Caco-2 (cell line): ENCODE results near the gene AGAP1. TPM values are rescaled to one million over a fixed set of nuclear protein-coding genes. Genes with fewer than 3 reads are reported as not detected.

Source experiments
- BruUV-seq: library from RNA; stranded (reverse); fragments of 400-500 nt; replicated peaks from 2 replicates; lab custom pipeline; 2021; lab: Mats Ljungman, UMichigan
- CTCF ChIA-PET: fragments of 300-600 bp; sonication (Branson Sonifier 250); formaldehyde crosslinking; loops from one replicate; lab custom pipeline; 2022; ENCODE audit warnings: antibody characterized with exemption; lab: Charles Lee
- POLR2A ChIA-PET: fragments of 300-600 bp; sonication (Branson Sonifier 250); formaldehyde crosslinking; loops from one replicate; lab custom pipeline; 2022; ENCODE audit warnings: antibody characterized with exemption; lab: Charles Lee
- DNase-seq, 2 experiments: peaks; one replicate each; pipeline versions ENCODE4 v3.0.0 to v3.0.0-alpha.2; 2020 to 2022
- H3K27me3 ChIP-seq: replicated peaks from 2 replicates; pipeline ENCODE4 v1.6.0; 2011; ENCODE audit warnings: low read length; ENCODE audit not compliant: control insufficient read depth, insufficient read depth
- H3K36me3 ChIP-seq: 2 replicates; pipeline ENCODE4 v1.5.1; 2011; ENCODE audit warnings: low read length; ENCODE audit not compliant: control insufficient read depth, insufficient read depth
- H3K4me1 ChIP-seq: fragments of 250-450 bp; sonication (Bioruptor Pico); 2 replicates; pipeline ENCODE4 v1.5.1; 2020; ENCODE audit warnings: mild to moderate bottlenecking
- H3K4me3 ChIP-seq: 2 replicates; pipeline ENCODE4 v1.5.1; 2011; ENCODE audit warnings: low read depth, mild to moderate bottlenecking, control low read depth, low read length
- H3K9me3 ChIP-seq: fragments of 250-450 bp; sonication (Bioruptor Pico); 2 replicates; pipeline ENCODE4 v1.5.1; 2020; ENCODE audit warnings: mild to moderate bottlenecking, moderate library complexity
- H3K27ac Mint-ChIP-seq: one replicate; pipeline ENCODE4 v1.8.0; 2022; ENCODE audit warnings: mixed read lengths; ENCODE audit not compliant: unreplicated experiment
- H3K27me3 Mint-ChIP-seq: one replicate; pipeline ENCODE4 v1.8.0; 2022; ENCODE audit warnings: mixed read lengths; ENCODE audit not compliant: insufficient read depth, unreplicated experiment
- H3K36me3 Mint-ChIP-seq: one replicate; pipeline ENCODE4 v1.8.0; 2022; ENCODE audit warnings: mild to moderate bottlenecking, mixed read lengths; ENCODE audit not compliant: insufficient read depth, unreplicated experiment
- H3K4me1 Mint-ChIP-seq: one replicate; pipeline ENCODE4 v1.8.0; 2022; ENCODE audit warnings: low read depth, mixed read lengths; ENCODE audit not compliant: unreplicated experiment
- H3K4me3 Mint-ChIP-seq: one replicate; pipeline ENCODE4 v1.8.0; 2022; ENCODE audit warnings: mild to moderate bottlenecking, moderate library complexity, mixed read lengths; ENCODE audit not compliant: unreplicated experiment
- H3K9me3 Mint-ChIP-seq: one replicate; pipeline ENCODE4 v1.8.0; 2022; ENCODE audit warnings: mixed read lengths; ENCODE audit not compliant: unreplicated experiment
- intact Hi-C: fragments of 100-400 bp; cut with micrococcal nuclease; formaldehyde crosslinking; loops from one replicate; pipeline ENCODE4 v1.10.0; 2022; ENCODE audit not compliant: unreplicated experiment
- total RNA-seq: library from RNA; stranded (reverse); gene quantifications from 2 replicates; pipeline ENCODE4 v1.2.3, GENCODE V29; 2022
- TF ChIP-seq, protein P1 (sequence below), 2 experiments: fragments of 200-600 bp in 1 of 2; IDR thresholded peaks; 1 replicate in 1 of 2; 2 replicates in 1 of 2; pipeline versions ENCODE4 v1.5.1 to v1.8.0; 2011 to 2022; ENCODE audit warnings: antibody characterized with exemption in 1 of 2, control low read depth in 1 of 2, inconsistent platforms in 1 of 2, low read depth in 1 of 2, low read length in 1 of 2, mild to moderate bottlenecking in 1 of 2, moderate library complexity in 1 of 2; ENCODE audit not compliant: insufficient read depth in 1 of 2, severe bottlenecking in 1 of 2, unreplicated experiment in 1 of 2

AGAP1 gene
- total RNA-seq, 1 experiment from 2014 or later, result 41.7 TPM

DNA sequence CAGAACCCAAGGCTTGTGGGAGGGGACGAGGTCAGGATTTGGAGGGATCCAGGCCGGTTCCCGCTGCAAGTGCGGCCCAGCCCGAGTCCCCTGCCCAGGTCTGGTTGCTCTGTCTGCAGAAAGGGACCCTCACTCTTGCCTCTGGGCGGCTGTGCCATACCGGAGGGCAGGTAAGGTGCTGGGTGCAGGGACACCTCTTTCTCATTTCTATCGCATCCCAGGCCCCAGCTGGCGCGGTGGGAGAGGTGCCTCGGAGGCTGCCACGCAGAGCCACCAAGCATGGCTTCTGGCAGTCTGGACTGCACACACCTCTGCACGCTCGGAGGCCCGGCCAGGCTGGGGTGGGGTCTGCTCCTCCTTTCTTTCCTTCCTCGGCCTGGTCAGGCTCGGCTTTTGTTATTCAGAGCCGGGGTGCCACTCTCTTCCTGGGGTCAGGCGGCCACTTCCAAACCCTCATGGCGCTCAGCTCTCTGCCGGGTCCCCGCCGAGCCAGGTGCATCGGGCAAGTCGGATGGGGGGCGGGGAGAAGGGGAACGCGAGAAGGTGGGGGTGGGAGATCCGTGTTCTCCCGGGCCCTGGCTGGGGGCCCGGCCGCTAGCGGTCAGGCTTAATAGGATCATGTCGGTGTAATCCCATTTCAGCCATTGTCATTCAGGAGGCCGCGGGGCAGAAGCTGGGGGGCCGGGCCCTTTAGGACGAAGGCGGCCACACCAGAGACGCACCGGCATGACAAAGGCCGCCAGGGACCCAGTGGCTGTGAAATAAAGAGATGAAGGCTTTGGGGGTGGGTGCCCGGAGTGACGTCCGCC lies 665.3 kb downstream of the AGAP1 start:
- TF ChIP-seq, protein P1, sequence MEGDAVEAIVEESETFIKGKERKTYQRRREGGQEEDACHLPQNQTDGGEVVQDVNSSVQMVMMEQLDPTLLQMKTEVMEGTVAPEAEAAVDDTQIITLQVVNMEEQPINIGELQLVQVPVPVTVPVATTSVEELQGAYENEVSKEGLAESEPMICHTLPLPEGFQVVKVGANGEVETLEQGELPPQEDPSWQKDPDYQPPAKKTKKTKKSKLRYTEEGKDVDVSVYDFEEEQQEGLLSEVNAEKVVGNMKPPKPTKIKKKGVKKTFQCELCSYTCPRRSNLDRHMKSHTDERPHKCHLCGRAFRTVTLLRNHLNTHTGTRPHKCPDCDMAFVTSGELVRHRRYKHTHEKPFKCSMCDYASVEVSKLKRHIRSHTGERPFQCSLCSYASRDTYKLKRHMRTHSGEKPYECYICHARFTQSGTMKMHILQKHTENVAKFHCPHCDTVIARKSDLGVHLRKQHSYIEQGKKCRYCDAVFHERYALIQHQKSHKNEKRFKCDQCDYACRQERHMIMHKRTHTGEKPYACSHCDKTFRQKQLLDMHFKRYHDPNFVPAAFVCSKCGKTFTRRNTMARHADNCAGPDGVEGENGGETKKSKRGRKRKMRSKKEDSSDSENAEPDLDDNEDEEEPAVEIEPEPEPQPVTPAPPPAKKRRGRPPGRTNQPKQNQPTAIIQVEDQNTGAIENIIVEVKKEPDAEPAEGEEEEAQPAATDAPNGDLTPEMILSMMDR (IDR thresholded peaks at IDR 0.05; ENCODE audit: insufficient read depth in 1 of 2, low read depth in 1 of 2, low read length in 1 of 2, severe bottlenecking in 1 of 2, unreplicated experiment in 1 of 2), result no peak
- H3K36me3 ChIP-seq, result no peaks in the 10 kb centered on the region
- H3K36me3 Mint-ChIP-seq, result no peaks in the 10 kb centered on the region
- DNase-seq, result no peak
- H3K4me3 Mint-ChIP-seq, result no peak overlapping the region
- intact Hi-C loops, result no loop called here
- H3K27ac Mint-ChIP-seq, result no peak overlapping the region
- CTCF ChIA-PET, result no interaction called here
- H3K4me1 ChIP-seq, result no peaks in the 10 kb centered on the region
- POLR2A ChIA-PET, result no interaction called here
- no peaks in the 10 kb centered on the region for H3K9me3 Mint-ChIP-seq
- H3K9me3 ChIP-seq, result no peaks in the 10 kb centered on the region
- H3K4me3 ChIP-seq, result no peak overlapping the region
- peaks cover 4% of the 10 kb centered on the region for H3K27me3 Mint-ChIP-seq
- H3K4me1 Mint-ChIP-seq, result no peaks in the 10 kb centered on the region
- BruUV-seq, result no TSS peak
- no peaks in the 10 kb centered on the region for H3K27me3 ChIP-seq

DNA sequence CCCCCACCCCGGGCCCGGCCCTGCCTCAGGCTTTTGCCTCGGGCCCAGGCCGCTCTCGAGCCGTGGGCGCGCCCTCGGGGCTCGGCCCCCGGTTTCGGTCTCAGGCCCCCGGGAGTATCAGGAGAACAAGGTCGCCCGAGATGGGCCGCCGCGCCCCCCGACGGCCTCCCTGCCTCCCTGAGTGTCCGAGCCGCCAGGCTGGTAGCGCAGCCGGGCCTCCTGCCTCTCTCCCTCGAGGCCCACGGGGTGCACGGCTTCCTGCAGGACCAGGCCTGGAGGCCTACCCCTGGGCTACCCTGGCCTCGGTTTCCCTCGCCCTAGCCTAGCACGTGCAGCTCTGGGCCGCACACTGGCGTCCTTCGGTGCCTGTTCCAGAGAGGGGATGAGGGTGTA lies 665.9 kb downstream of the AGAP1 start:
- no TSS peak for BruUV-seq
- no peak overlapping the region for H3K4me3 ChIP-seq
- intact Hi-C loops, result no loop called here
- TF ChIP-seq, protein P1 (IDR thresholded peaks at IDR 0.05; ENCODE audit: insufficient read depth in 1 of 2, low read depth in 1 of 2, low read length in 1 of 2, severe bottlenecking in 1 of 2, unreplicated experiment in 1 of 2), result no peak
- POLR2A ChIA-PET, result no interaction called here
- DNase-seq, result no peak
- Mint-ChIP-seq H3K36me3 (no peaks in the 10 kb centered on the region), H3K27ac (no peak overlapping the region), H3K4me1 (no peaks in the 10 kb centered on the region), H3K27me3 (no peaks in the 10 kb centered on the region), H3K4me3 (no peak overlapping the region), H3K9me3 (no peaks in the 10 kb centered on the region)
- no peaks in the 10 kb centered on the region for H3K27me3 ChIP-seq
- H3K36me3 ChIP-seq, result no peaks in the 10 kb centered on the region
- H3K4me1 ChIP-seq, result no peaks in the 10 kb centered on the region
- CTCF ChIA-PET, result no interaction called here
- no peaks in the 10 kb centered on the region for H3K9me3 ChIP-seq

DNA sequence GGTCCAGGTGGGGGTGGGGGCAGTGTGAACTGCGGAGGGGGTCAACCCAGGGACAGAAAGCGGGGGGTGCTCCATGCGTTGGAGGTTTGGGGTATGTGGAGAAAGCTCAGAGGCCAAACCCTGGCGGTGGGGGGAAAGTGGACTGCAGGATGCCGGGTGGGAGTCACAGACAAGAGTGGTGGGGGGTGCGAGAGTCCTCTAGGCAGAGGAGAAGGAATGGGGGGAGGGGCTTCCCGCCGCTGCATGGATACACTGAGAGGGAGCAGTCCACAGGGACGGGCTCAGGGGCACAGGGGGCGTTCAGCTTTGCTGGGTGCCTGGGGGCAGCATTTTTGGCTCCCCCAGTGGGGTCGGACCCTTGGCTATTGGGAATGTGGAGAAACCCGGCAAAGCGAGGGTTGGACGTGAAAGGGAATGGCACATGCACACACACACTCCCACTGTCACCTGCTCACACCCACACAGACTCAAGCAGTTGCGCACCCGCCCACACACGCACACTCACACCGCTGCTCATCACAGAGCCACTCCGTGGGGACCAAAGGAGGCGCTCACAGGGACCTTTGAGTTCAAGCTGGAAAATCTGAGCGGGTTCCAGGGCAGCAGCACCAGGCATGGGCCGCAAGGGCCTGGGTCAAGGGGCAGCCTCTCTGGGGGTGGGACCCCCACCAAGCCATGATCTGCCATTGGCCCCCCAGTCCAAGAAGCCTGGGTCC lies 666.7 kb downstream of the AGAP1 start:
- no peaks in the 10 kb centered on the region for H3K27me3 ChIP-seq
- ChIA-PET CTCF (no interaction called here), POLR2A (no interaction called here)
- Mint-ChIP-seq H3K9me3 (no peaks in the 10 kb centered on the region), H3K27ac (no peak overlapping the region), H3K36me3 (no peaks in the 10 kb centered on the region), H3K4me1 (no peaks in the 10 kb centered on the region), H3K4me3 (no peak overlapping the region), H3K27me3 (no peaks in the 10 kb centered on the region)
- H3K36me3 ChIP-seq, result no peaks in the 10 kb centered on the region
- no peak for DNase-seq
- H3K9me3 ChIP-seq, result no peaks in the 10 kb centered on the region
- BruUV-seq, result no TSS peak
- TF ChIP-seq, protein P1 (IDR thresholded peaks at IDR 0.05; ENCODE audit: insufficient read depth in 1 of 2, low read depth in 1 of 2, low read length in 1 of 2, severe bottlenecking in 1 of 2, unreplicated experiment in 1 of 2), result no peak
- intact Hi-C loops, result no loop called here
- H3K4me1 ChIP-seq, result no peaks in the 10 kb centered on the region
- H3K4me3 ChIP-seq, result no peak overlapping the region
